Stimulated activated CD8-positive, alpha-beta memory T cell treated with anti-CD3 and anti-CD28 coated beads, Interleukin-4, amount 100 ng/mL, for 1 hour (primary cell): ENCODE measurements around the gene SH3BP1.

ENCODE experiments used
- DNase-seq, 2 donors: peaks; one replicate each; pipeline ENCODE4 v3.0.0-alpha.2; 2020; ENCODE audit warnings: low read depth in 2 of 2, low spot score in 1 of 2

The SH3BP1 gene

DNA sequence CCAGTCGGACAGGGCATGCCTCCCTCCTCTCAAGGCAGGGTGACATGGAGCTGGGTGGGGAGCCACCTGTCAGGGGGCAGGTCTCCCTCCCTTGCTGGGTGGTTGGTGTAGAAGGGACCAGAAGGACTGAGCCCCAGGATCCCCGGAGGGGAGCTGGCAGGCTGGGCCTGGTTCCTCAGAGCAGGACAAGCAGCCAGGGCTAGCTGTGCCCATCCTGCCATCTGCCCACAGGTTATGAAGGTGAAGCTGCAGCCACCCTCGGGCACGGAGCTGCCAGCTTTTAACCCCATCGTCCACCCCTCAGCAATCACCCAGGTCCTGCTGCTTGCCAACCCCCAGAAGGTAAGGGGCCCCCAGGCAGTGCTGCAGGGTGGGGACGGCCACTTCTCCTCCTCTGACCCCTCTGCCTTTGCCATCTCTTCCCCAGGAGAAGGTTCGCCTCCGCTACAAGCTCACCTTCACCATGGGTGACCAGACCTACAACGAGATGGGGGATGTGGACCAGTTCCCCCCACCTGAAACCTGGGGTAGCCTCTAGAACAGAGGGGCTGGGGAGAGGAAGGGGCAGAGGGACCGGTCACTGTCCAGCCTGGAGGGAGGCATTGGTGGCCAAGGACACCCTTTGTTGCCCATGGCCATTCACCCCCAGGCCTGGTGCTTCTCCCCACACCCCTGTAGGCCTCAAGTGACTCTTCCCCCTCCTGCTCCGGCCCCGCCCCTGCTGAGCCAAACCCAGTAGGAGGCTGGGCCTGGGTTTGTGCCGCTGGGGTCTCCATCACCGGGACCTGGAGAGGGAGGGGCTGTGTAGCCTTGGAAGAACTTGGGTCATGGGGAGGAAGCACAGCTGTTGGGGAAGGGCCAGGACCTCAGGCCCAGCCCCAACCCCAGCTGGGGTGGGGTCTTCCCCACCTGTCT is 7.0 kb upstream of the SH3BP1 start:
- no peak for DNase-seq

DNA sequence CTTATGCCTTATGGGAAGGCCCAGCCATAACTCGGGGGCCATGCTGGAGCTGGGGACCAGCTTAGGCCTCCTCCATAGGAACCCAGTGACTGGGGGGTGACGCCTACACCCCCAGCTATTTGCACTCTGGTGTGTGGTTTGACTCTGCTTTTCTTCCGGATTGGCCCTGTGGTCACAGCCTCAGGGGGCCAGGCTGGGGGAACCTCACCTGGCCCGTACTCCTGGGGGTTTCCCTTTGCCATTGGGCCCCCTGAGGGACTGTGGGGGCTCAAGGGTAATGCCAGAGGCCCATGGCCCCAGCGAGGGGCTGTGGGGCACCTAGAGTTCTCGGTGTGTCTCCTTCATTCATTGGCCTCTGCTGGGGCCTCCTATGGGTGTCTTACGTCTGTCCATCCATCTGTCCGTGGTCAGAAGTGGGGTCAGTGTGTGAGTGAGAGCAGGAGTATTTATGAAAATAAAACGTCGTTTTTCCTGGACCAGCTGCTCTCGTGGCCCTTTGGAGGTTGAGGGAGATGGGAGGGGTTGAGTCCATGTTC is 6.3 kb upstream of the SH3BP1 start:
- no peak for DNase-seq

DNA sequence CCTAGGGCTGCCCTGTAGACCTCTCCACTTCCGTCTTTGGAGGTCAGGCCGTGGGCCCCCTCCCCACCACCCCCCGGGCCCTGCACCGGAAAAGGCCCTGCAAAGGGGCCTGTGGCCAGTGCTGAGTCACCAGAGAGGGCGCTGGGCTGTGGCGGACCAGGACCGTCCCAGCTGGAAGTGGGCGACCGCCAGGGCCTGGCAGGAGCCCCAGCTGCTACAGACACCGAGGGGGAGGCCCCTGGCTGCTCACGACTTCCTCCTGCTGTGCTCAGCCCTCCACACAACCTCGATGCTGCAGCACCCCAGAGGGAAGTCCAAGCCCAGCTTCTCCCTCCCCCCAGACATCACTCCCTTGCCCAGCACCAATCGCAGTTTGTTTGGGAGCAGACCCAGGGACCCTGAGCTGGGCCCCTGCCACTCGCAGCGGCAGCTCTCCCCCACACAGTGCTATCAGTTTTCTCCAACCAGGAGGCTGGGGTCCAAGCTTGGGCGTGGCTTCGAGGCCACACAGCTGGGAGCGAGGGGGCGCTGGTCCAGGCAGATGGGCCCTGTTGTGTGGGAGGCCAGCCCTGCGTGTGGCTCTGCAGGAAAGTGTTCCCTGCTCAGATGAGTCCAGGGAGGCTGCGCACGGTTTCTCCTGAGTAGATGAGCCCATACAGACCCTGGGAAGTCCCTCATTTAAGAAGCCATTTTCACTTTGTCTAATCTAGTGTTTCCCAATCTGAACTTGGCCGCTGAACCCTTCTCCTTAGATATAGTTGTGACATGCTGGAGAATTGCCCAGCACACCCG is 5.6 kb upstream of the SH3BP1 start:
- peak in 1 of 2 donors; percentile 35 for DNase-seq

GRCh38 chr22:37634417-37634924 is 5.0 kb upstream of the SH3BP1 start:
- no peak for DNase-seq

GRCh38 chr22:37635157-37635556 is 4.3 kb upstream of the SH3BP1 start:
- no peak for DNase-seq

- DNase-seq, result no peak
These were observed 3.1 kb upstream of the SH3BP1 start for GRCh38 chr22:37636186-37636948.

GRCh38 chr22:37636949-37637273 is 2.6 kb upstream of the SH3BP1 start:
- no peak for DNase-seq

- no peak for DNase-seq
These were observed 939 bp upstream of the SH3BP1 start for GRCh38 chr22:37638391-37639069.

DNA sequence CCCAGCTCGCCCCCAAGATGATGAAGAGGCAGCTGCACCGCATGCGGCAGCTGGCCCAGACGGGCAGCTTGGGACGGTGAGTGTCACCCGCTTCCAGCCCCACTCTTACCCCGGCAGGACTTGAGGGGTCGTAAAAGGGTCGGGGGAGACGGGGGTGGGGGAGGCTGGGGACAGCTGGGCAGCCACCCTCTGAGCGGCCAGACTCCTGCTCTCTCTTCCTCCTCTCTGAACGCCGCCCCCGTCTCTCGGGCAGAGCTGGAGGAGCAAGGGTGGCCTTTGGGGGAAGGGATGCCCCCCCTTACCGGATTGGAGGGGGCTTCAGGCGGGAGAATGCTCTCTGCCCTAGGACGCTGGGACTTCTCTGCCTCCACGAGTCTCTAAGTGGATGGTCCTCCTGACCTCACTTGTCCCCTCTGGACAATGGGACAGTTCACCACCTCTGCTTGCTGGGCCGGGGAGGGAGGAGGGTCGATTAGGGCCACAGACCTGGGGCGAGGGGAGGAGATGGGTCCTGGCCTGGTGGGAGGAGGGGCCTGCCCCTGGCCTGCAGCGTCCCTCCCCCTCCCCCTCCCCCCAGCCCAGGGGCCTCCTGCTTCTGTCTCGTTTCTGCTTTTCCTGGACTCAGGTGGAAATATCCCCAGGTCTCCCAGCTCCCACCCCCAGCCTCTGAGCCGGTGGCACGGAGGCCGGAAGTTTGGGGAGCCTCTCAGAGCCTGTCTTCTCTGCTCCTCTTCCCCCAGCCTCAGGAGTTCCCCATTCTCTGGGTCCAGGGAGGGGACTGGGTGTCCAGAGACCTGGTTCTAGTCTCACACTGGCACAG is 512 bp downstream of the SH3BP1 start:
- no peak for DNase-seq

- no peak for DNase-seq
These were observed 1.4 kb downstream of the SH3BP1 start for GRCh38 chr22:37640591-37641560.

- DNase-seq, result no peak
These were observed 2.1 kb downstream of the SH3BP1 start for GRCh38 chr22:37641561-37641949.

GRCh38 chr22:37643225-37643847 is 3.9 kb downstream of the SH3BP1 start:
- peak; percentile 79 to 85 for DNase-seq

- no peak for DNase-seq
These were observed 7.8 kb downstream of the SH3BP1 start for GRCh38 chr22:37647317-37647716.

DNA sequence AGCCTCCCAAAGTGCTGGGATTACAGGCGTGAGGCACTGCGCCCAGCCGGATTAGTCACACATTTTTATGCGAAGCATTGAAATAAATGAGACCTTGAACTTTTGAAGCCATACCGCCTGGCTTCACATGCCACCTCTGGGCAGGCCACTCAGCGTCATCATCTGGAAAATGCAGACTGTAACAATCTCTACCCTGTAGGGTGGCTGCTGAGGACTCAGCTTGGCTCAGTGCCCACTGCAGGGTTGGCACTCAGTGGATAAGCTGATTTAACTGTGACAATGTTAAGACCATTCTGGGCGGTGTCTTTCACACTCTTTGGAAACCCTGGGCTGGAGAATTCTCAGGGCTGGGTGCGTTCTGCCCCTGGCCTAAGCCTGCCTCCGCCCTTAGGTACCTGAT is 8.5 kb downstream of the SH3BP1 start:
- DNase-seq, result no peak

GRCh38 chr22:37650463-37651136 is 11.1 kb downstream of the SH3BP1 start:
- DNase-seq, result no peak

DNA sequence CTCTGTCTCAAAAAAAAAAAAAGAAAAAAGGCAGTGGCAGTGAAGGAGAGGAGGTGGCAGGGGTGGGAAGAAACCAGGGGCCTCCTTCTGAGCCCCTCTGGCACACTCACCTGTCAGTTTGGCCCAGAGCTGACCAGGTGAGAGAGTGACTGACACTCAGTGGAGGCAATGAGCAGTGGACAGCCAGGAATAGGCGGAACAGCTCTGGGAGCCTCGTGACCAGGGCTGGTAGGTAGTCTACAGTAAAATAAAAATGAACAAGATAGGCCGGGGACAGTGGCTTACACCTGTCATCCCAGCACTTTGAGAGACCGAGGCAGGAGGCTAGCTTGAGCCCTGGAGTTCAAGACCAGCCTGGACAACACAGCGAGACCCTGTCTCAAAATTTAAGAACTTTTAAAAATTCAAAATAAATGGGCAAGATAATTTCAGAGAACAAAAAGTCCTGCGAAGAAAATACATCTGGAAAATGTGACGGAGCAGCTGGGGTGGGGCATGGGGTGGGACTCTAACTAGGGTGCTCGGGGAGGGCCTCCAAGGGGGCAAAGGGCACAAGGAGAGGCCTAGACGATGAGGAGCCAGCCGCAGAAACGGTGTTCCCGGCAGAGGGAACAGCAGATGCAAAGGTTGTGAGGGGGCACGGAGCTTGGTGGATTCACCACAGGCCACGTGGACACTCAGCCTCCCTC is 15.2 kb downstream of the SH3BP1 start:
- DNase-seq, result no peak

DNA sequence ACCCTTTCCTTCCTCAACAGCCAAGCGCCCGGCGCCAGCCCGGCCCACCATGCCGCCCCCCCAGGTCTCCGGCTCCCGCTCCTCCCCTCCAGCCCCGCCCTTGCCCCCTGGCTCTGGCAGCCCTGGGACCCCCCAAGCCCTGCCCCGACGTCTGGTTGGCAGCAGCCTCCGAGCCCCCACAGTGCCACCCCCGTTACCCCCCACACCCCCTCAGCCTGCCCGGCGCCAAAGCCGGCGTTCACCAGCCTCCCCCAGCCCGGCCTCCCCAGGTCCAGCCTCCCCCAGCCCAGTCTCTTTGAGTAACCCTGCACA is 15.7 kb downstream of the SH3BP1 start:
- no peak for DNase-seq
